HG03520 (cell line): ENCODE results near the gene ITGA7.
A peak's percentile ranks its signal among the peaks of the same experiment; 100 is the strongest.

Source experiments
- ATAC-seq: cut with Tn5 transposase; IDR thresholded peaks from one replicate; pipeline ENCODE4 v1.9.1; 2021; ENCODE audit warnings: mild to moderate bottlenecking, moderate library complexity; ENCODE audit not compliant: unreplicated experiment

The ITGA7 gene

DNA sequence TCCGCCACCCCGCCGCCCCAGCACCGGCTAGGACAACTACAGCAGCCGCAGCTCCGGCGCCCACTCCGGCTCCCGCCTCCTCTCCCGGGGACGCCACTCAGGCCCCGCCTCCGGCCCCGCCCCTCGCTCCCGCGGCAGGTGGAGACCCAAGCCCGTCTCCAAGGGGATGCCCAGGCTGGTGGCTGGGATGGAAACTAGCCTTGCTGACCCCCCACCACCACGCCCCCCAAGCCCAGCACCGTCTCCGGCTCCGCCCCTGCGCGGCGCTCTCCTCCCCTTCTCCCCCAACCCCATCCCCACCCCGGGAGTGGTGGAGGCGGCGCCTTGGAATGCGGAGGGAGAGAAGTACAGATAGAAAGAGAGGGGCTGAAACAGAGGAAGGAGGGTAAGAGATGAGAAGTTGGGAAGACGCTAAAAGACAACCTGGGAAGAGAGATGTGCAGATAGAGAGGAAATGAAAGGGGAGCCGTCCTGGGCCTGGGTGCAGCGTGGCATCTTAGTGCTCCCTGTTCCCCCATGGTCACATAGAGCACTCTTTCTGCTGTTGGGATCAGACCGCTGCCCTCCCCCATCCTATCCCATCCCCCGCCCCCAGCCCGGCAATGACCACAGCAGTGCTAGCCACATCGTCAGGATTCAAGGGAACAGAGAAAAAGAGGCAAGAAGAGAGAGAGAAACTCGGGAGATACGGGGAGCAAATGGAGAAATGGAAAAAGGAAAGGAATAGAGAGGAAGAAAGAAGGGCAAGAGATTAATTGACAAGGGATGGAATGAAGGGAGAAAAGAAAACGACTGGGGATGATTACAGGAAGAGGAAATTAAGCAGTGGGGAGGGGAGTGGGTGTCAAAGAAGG is at the start of gene ITGA7:
TSS of gene ITGA7 (minus strand) at position 64 of the 854 bp plus-strand sequence. CDS start 222 bp downstream, outside the sequence.
- no peak for ATAC-seq

DNA sequence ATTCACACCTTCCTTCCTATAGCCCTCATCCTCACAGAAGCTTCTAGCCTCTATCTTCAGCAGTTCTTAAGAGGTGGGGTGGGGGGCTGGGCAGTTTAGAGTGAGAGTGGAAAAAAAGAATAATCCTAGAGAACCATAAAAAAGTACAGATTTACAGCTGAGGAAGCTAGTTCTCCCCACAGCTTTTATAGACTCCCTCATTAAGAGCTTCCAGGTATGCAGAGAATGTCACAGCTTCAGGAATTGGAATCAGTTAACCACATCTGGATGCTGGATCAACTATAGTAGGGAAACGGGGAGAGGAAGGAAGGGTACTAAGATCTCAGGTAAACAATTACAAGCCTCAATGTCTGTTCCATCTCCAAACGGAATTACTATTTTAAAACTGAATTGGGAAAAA is 47.5 kb upstream of the ITGA7 start:
- no peak for ATAC-seq

- no peak for ATAC-seq
Measured at GRCh38 chr12:55748230-55748993, 40.7 kb upstream of the ITGA7 start.

- ATAC-seq = no peak
Measured at GRCh38 chr12:55746913-55747231, 39.2 kb upstream of the ITGA7 start.

DNA sequence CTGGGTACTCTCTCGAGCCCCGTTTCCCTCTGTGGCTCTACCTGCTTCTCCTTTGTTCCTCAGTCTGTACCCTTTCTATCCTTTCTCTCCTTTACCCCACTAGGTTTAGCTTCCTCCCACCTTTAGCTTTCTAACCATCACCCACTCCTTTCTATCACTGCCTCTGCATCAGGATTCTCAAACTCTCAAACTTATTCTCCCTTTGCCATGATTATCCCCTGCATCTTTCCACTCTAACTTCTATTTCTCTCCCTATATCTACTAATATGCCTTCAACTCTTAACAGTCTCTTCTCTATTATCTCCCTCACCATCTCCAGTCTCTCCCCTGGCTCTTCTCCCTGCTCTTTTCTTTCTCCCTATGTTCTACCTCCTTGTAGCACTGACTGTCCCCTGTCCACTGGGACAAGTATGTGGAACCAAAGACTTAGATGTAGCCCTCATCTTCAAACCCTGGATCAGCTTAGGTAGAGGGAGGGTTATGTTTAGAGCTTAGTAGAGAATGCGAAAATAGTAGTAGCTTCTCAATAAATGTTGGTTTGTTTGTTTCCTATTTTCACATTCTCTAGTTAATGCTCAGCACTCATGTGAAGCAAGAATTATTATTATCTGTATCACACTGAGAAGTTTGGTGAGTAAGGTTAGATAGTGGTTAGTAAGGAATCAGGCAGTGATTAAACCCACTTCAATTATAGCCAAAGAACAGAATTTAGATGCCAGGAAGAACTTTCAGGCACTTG is 38.6 kb upstream of the ITGA7 start:
- no peak for ATAC-seq

DNA sequence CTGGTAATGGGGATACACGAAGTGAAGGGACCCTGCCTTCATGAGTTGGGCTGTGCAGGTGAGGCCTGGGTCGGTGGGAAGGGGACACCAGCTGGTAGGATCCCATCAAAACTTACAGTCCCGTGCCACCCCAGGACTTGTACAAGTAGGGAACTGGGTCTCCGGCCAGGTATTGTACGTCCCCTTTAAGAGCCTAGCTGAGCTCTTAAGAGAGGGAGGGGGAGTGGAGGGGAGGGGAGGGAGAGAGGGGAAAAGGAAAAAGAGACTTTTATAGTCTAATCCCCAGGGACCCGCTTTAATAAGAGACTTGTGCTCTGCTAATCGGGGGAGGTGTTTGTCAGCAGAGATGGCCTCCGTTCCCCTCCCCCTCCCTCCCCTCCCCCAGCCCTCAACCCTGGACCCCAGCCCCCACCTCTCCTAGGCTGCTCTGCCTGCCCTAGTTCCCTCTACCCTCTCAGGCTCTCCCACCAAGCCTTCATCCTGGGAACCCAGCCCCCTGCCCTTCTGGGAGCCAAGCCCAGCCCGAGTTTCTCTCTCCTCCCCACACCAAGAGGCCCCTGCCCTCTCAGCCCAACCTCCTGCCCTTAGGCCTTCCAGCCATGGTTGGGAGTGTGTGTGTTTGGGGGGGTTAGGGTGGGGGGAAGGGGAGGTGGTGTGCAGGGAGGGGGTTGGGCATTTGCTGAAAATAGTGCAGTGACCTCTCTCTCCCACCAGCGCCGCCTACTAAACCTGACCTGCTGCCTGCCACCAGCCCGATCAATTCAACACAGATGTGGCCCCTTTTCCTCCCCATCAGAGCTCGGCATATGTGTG is 37.9 kb upstream of the ITGA7 start:
- ATAC-seq = no peak

DNA sequence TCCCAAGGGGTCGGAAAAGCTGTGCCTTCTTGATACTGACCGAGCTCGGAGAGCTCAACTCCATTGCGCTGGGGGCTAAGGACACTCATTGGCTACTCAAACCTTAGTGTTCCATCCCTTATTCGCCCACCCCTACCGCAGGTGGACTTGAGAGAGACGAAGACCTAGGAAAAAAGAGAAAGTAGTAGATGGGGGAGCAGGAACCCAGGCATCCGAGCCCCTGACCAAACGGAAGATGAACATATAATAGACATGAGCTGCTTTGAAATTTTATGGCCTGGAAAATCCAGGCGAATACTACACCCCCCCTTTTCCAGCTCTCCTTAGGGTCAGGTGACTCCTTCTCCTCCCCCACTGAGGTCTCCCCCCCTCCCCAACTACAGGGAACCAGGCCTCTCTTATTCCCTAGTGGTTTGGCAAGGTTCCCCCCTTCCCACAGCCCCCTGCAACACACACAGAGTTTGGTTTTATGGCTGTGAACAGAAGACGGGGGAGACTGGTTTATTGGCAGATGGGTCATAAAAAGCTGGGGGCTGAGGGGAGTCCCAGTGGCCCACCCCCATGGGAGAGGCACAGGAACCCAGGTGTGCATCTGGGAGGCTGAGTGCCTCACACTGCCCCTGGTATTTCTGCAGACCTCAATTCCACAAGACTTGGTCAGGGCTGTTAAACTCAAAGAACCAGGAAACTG is 36.8 kb upstream of the ITGA7 start:
- ATAC-seq = no peak

DNA sequence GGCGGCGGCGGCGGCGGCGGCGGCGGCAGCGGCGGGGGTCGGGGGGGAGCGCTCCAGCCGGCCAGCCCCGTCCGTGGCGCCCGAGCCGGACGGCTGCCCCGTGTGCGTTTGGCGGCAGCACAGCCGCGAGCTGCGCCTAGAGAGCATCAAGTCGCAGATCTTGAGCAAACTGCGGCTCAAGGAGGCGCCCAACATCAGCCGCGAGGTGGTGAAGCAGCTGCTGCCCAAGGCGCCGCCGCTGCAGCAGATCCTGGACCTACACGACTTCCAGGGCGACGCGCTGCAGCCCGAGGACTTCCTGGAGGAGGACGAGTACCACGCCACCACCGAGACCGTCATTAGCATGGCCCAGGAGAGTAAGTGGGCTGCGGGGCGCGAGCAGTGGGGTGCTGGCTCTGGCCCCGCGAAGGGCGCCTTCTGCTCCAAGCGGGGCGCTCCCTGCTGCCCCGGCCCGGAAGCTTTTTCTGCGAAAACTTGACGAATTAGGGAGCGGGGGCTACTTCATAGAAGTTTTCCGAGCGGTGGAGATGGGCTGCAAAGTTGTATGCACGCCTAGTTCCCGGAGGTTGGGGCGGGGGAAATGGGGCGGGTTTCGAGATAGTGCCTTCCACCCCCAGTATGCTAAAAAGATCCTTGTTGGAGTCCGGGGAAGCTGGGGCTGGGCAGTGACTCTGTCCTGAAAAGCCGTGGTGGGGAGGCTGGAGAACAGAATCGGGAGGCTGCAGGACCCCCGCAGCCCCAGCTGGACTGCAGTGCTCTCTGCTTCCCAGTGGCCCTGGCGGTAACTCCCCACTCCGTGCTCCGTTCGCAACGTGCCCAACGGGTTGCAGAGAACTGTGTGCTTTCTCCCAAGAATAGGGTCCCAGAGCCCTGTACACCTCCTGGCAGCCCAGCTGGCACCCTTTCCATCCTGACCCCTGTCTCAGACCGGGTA is 36.0 kb upstream of the ITGA7 start:
- peak; percentile 49 for ATAC-seq

DNA sequence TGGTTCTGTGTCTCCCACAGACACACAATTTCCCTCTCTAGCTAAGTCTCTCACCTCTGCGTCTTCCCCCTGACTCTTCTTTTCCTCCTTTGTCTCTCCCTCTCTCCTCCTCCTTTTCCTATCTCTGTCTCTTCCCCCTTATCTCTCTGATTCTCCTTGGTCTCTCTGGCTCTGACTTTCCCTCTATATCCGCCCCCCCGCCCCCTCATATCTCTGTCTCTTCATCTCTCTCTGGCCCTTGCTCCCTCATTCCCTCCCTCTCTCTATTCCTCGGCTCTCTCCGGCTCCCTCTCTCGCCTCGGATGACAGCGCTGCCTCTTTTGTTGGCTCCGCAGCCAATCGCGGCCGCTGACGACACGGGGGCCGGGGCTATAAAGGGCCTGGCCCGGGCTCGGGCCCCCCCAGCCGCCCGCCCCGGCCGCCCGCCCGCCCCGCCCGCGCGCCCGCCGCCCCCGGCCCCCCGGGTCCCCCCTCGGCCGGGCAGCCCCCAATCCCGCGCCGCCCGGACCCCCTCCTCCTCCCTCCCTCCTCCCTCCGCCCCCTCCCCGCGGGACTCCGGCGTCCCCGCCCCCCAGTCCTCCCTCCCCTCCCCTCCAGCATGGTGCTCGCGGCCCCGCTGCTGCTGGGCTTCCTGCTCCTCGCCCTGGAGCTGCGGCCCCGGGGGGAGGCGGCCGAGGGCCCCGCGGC is 35.2 kb upstream of the ITGA7 start, which contains the start of gene GDF11:
TSS of gene GDF11 (plus strand) at position 404 of the 687 bp plus-strand sequence. CDS start at position 599, 195 bp downstream.
- peak; percentile 31 for ATAC-seq

- no peak for ATAC-seq
Measured at GRCh38 chr12:55741931-55742680, 34.4 kb upstream of the ITGA7 start.

- no peak for ATAC-seq
Measured at GRCh38 chr12:55739025-55739378, 31.3 kb upstream of the ITGA7 start.

DNA sequence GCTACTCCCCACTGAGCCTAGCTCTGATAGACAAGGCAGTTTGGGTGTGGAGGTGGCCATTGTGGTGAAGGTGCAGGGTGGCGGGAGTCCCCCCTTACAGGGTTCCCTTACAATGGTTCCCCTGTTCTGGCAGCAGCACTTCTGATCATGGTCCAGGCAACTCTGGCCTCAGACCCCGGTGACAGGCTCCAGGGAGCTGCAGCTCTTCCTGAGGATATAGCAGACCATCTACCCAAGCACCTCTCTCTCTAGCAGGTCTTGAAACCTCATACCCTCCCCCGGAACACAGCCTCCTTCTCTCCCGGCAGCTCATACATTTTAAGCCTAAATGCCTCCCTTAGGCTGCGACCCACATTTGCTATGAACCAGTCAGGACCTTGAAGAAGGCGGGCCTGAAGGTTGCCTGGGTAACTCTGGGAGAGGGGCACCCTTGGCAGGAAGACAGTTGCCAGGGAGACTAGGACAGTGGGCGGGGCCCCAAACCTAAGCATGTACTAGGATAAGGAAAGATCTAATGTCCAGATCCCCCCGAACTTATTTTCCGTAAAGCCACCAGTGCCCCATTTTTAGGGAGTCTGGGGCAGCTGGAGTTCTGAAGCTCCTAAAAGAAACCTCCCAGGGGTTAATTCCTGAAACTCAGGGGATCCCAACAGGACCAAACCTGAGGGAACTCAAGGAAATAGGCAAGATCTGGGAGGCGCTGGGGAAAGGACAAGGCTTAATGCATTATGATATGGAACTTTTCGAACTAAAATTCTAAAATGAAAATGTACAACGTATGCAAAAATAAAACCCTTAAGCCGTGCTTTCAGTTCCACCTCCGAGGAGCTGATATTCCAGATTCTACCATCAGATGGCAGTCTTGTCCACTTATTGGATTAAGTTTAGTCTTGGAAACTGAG is 30.7 kb upstream of the ITGA7 start:
- ATAC-seq = peak; percentile 81

GRCh38 chr12:55737581-55738122 is 29.9 kb upstream of the ITGA7 start:
- ATAC-seq = no peak

DNA sequence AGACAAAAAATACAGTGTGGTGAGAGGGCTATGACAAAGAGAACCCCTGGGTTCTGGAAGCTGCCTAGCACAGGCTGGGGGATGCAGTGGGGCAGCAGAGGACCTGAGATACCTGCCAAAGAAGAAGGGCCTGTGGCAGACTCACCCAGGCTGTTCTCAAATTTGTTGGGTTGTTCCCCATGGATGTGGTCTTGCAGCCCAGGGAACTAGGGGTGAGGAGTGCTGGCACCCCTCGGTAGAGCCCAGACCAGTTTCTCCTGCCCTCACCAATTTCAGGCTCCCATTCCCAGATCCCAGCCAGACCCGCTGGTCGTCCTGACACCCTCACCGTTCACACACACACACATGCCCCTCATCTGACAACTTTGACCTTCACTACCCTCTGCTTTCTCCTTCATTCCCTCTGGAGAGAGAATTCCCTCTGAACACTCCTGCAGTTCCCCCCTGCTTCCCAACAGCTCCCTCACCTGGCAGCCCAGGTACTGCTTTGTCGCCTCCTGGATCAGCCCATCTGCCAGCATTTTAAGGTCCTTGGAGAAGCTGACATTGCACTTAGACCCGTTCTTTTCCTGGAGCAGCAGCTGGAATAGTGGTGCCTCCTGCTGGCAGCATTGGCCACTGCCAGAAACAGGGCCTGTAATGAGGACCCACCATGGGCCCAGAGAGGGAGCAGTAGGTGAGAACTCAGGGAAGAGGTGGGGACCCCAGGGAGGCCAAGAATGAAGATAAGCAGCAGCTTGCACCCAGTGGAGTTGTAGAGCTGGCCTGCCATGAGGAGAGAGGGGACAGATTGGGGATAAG is 29.3 kb upstream of the ITGA7 start:
- ATAC-seq = no peak

- ATAC-seq = no peak
Measured at GRCh38 chr12:55736076-55736475, 28.4 kb upstream of the ITGA7 start.

DNA sequence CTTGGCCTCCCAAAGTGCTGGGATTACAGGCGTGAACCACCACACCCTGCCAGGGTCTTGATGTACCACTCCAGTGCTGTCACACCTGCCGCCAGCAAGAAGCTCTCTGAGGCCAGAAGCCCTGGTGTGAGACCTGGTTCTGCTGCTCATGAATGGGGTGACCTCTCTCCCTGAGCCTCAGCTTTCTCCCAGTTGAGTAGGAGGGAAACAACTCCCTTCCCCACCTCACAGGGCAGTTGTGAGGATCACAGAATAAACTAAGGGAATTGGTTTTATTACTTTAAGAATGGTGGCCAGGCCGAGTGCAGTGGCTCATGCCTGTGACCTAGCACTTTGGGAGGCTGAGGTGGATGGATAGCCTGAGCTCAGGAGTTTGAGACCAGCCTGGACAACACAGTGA is 26.9 kb upstream of the ITGA7 start:
- no peak for ATAC-seq
